Prostate gland (tissue), 2 donors: ENCODE results near the gene SSU72. TPM values are rescaled to one million over a fixed set of nuclear protein-coding genes. Genes with fewer than 3 reads are reported as not detected.
"Not testable (repeated sequence)": the region's sequence is repeated elsewhere in the genome, so short reads cannot be mapped to it uniquely, and the experiment has no call there.

Experiments used
- DNase-seq: peaks from one replicate; pipeline ENCODE4 v3.0.0-alpha.2; 2019; ENCODE audit warnings: low spot score
- H3K27ac ChIP-seq, 2 donors: fragments of 200-600 bp; sonication (generic); 2 replicates each; pipeline ENCODE4 v1.5.1; 2017 to 2019
- H3K27me3 ChIP-seq: fragments of 200-600 bp; sonication (generic); replicated peaks from 2 replicates; pipeline ENCODE4 v1.5.1; 2019; ENCODE audit not compliant: insufficient read depth
- H3K36me3 ChIP-seq, 2 donors: fragments of 200-600 bp; sonication (generic); 1 replicate in 1 of 2; 2 replicates in 1 of 2; pipeline versions ENCODE4 v1.5.1 to v1.8.1; 2017 to 2019
- H3K4me1 ChIP-seq: fragments of 200-600 bp; sonication (generic); replicated peaks from 2 replicates; pipeline ENCODE4 v1.5.1; 2019
- H3K4me3 ChIP-seq, 2 donors: fragments of 200-600 bp; sonication (generic); 2 replicates each; pipeline ENCODE4 v1.5.1; 2017 to 2019
- H3K9me3 ChIP-seq: fragments of 200-600 bp; sonication (generic); 2 replicates; pipeline ENCODE4 v1.5.1; 2017
- CTCF ChIP-seq, 4 experiments: fragments of 200-600 bp in 2 of 4; fragments of 450-650 bp in 2 of 4; sonication (generic) in 2 of 4; IDR thresholded peaks; 1 replicate in 3 of 4; 2 replicates in 1 of 4; pipeline ENCODE4 v1.5.1; 2016 to 2019; ENCODE audit warnings: antibody characterized with exemption in 4 of 4, mild to moderate bottlenecking in 2 of 4, moderate library complexity in 2 of 4
- POLR2AphosphoS5 ChIP-seq: sonication (generic); formaldehyde crosslinking; IDR thresholded peaks from one replicate; pipeline ENCODE4 v1.6.1; 2017; ENCODE audit warnings: antibody characterized with exemption
- WGBS: methylation state at CpG from one replicate; pipeline ENCODE4 v1.1.5; 2018; 5-methylcytosine and 5-hydroxymethylcytosine counted together
- intact Hi-C: fragments of 100-400 bp; cut with DNase I; formaldehyde crosslinking; loops from one replicate; pipeline ENCODE4 v1.14.2; 2022
- total RNA-seq, 2 donors: library from RNA; depleted of rRNA; stranded (reverse); fragments of >200 nt; gene quantifications; one replicate each; pipeline ENCODE4 v1.1.0, GENCODE V29; 2016

SSU72 gene
- total RNA-seq, 2 donors from 2014 or later, result 173 to 203 TPM

- intact Hi-C loops, result not testable (repeated sequence)
- 6% methylated on average over 10 of the region's 22 CpGs for WGBS
Observed at GRCh38 chr1:1505366-1505798, 69.3 kb downstream of the SSU72 start.

GRCh38 chr1:1504777-1505365, 69.8 kb downstream of the SSU72 start:
- intact Hi-C loops, result not testable (repeated sequence)

More at GRCh38 chr1:1505366-1505798, 69.3 kb downstream of the SSU72 start:
- H3K27me3 ChIP-seq, H3K36me3 ChIP-seq, H3K4me1 ChIP-seq, H3K9me3 ChIP-seq, H3K4me3 ChIP-seq: not testable (repeated sequence)
- DNase-seq, result peak; percentile 36
- TF ChIP-seq CTCF (IDR thresholded peaks at IDR 0.05), result peak in 3 of 4 experiments; percentile 19 to 62 (median 61)
- H3K27ac ChIP-seq, result peak overlapping the region; percentile 78 to 81

GRCh38 chr1:1495461-1495975, 79.1 kb downstream of the SSU72 start:
- intact Hi-C loops, result not testable (repeated sequence)
- 94% methylated on average over 18 of the region's 18 CpGs for WGBS

More at GRCh38 chr1:1504777-1505365, 69.8 kb downstream of the SSU72 start:
- H3K27ac ChIP-seq, result peak overlapping the region; percentile 78 to 81
- WGBS, result 23% methylated on average over 16 of the region's 16 CpGs
- not testable (repeated sequence) for H3K36me3 ChIP-seq, H3K27me3 ChIP-seq, H3K4me1 ChIP-seq, H3K9me3 ChIP-seq, H3K4me3 ChIP-seq
- DNase-seq, result peak; percentile 88
- TF ChIP-seq POLR2AphosphoS5 (peak; percentile 81), CTCF (IDR thresholded peaks at IDR 0.05) (peak; percentile 45 to 93 (median 77))

GRCh38 chr1:1494311-1494710, 80.4 kb downstream of the SSU72 start:
- H3K4me3 ChIP-seq, H3K27me3 ChIP-seq, H3K4me1 ChIP-seq, H3K27ac ChIP-seq, H3K36me3 ChIP-seq, H3K9me3 ChIP-seq, DNase-seq, intact Hi-C loops: not testable (repeated sequence)
- 93% methylated on average over 21 of the region's 22 CpGs for WGBS

More at GRCh38 chr1:1495461-1495975, 79.1 kb downstream of the SSU72 start:
- not testable (repeated sequence) for H3K27ac ChIP-seq, H3K27me3 ChIP-seq, DNase-seq, H3K4me3 ChIP-seq, H3K4me1 ChIP-seq, H3K9me3 ChIP-seq, H3K36me3 ChIP-seq

Other genes starting within 250 kb of the SSU72 start
- under 1 TPM in 1 of 2 donors, not detected in 1; 0.80 TPM for gene TAS1R3, start 243.6 kb downstream of the SSU72 start, total RNA-seq
- 100 to 1,000 TPM in 1 of 2 donors, 10 to 100 TPM in 1; 70.5 to 165 TPM for gene DVL1, start 225.4 kb downstream of the SSU72 start, total RNA-seq
- 100 to 1,000 TPM in 1 of 2 donors, 10 to 100 TPM in 1; 39.0 to 152 TPM for gene MXRA8, start 216.3 kb downstream of the SSU72 start, total RNA-seq
- gene AURKAIP1, start 199.7 kb downstream of the SSU72 start, total RNA-seq, result 100 to 1,000 TPM; 152 to 161 TPM
- 100 to 1,000 TPM; 116 to 242 TPM for gene CCNL2, start 175.5 kb downstream of the SSU72 start, total RNA-seq
- 100 to 1,000 TPM; 143 to 174 TPM for gene MRPL20, start 167.6 kb downstream of the SSU72 start, total RNA-seq
- gene ANKRD65, start 153.6 kb downstream of the SSU72 start, total RNA-seq, result 10 to 100 TPM; 33.7 to 34.9 TPM
- 100 to 1,000 TPM; 191 to 227 TPM for gene VWA1, start 139.2 kb downstream of the SSU72 start, total RNA-seq
- 1 to 10 TPM; 7.3 to 9.9 TPM for gene ATAD3C, start 125.2 kb downstream of the SSU72 start, total RNA-seq
- gene ATAD3B, start 103.1 kb downstream of the SSU72 start, total RNA-seq, result 10 to 100 TPM; 16.8 to 26.9 TPM
- gene ATAD3A, start 62.7 kb downstream of the SSU72 start, total RNA-seq, result 10 to 100 TPM; 30.0 to 32.8 TPM
- 1 to 10 TPM; 4.5 to 6.8 TPM for gene TMEM240, start 34.2 kb downstream of the SSU72 start, total RNA-seq
- 10 to 100 TPM in 1 of 2 donors, 1 to 10 TPM in 1; 3.5 to 33.3 TPM for gene FNDC10, start 25.3 kb upstream of the SSU72 start, total RNA-seq
- gene MIB2, start 40.6 kb upstream of the SSU72 start, total RNA-seq, result 100 to 1,000 TPM in 1 of 2 donors, 10 to 100 TPM in 1; 60.6 to 152 TPM
- gene MMP23B, start 57.3 kb upstream of the SSU72 start, total RNA-seq, result 10 to 100 TPM in 1 of 2 donors, 1 to 10 TPM in 1; 4.4 to 55.4 TPM
- gene CDK11B, start 84.1 kb upstream of the SSU72 start, total RNA-seq, result 10 to 100 TPM; 15.0 to 31.2 TPM
- gene SLC35E2B, start 117.9 kb upstream of the SSU72 start, total RNA-seq, result 10 to 100 TPM; 40.3 to 67.1 TPM
- 10 to 100 TPM; 31.1 to 47.4 TPM for gene CDK11A, start 149.5 kb upstream of the SSU72 start, total RNA-seq
- 10 to 100 TPM; 64.5 to 91.1 TPM for gene NADK, start 203.6 kb upstream of the SSU72 start, total RNA-seq